HEK293T (cell line): ENCODE results near the gene SLC38A6.

Experiments
- ARNT ChIP-seq: fragments of 450-650 bp; IDR thresholded peaks from 2 replicates; pipeline ENCODE4 v1.6.1; 2017; ENCODE audit warnings: mild to moderate bottlenecking
- BHLHE40 ChIP-seq: fragments of 450-650 bp; IDR thresholded peaks from 2 replicates; pipeline ENCODE4 v1.6.1; 2016; ENCODE audit warnings: mild to moderate bottlenecking, moderate library complexity, borderline replicate concordance
- CTBP1 ChIP-seq: fragments of 450-650 bp; IDR thresholded peaks from 2 replicates; pipeline ENCODE4 v1.6.1; 2016; ENCODE audit warnings: borderline replicate concordance
- ELF4 ChIP-seq: fragments of 450-650 bp; IDR thresholded peaks from 2 replicates; pipeline ENCODE4 v1.6.1; 2017; ENCODE audit warnings: antibody characterized with exemption
- FOXK2 ChIP-seq: fragments of 450-650 bp; IDR thresholded peaks from 2 replicates; pipeline ENCODE4 v1.6.1; 2016; ENCODE audit warnings: mild to moderate bottlenecking
- FOXM1 ChIP-seq: fragments of 450-650 bp; IDR thresholded peaks from 2 replicates; pipeline ENCODE4 v1.6.1; 2017; ENCODE audit warnings: mild to moderate bottlenecking, borderline replicate concordance
- L3MBTL2 ChIP-seq: fragments of 450-650 bp; conservative IDR thresholded peaks from 2 replicates; pipeline ENCODE4 v1.6.1; 2016; ENCODE audit warnings: mild to moderate bottlenecking
- LEF1 ChIP-seq: fragments of 450-650 bp; IDR thresholded peaks from 2 replicates; pipeline ENCODE4 v1.6.1; 2017; ENCODE audit warnings: mild to moderate bottlenecking, borderline replicate concordance
- PKNOX1 ChIP-seq: fragments of 450-650 bp; IDR thresholded peaks from 2 replicates; pipeline ENCODE4 v1.6.1; 2016
- SP1 ChIP-seq: fragments of 450-650 bp; IDR thresholded peaks from 2 replicates; pipeline ENCODE4 v1.6.1; 2017
- SUZ12 ChIP-seq: fragments of 450-650 bp; IDR thresholded peaks from 2 replicates; pipeline ENCODE4 v1.6.1; 2016; ENCODE audit warnings: mild to moderate bottlenecking
- TARDBP ChIP-seq: fragments of 450-650 bp; IDR thresholded peaks from 2 replicates; pipeline ENCODE4 v1.6.1; 2016

GRCh38 chr14:60943637-60944032 is 37.4 kb upstream of the SLC38A6 start:
- TF ChIP-seq FOXM1 (no peak), PKNOX1 (no peak), FOXK2 (no peak), BHLHE40 (no peak), SP1 (no peak), TARDBP (no peak), LEF1 (no peak), SUZ12 (no peak), ARNT (no peak), ELF4 (no peak), CTBP1 (no peak), L3MBTL2 (no peak)
